Astrocyte of the spinal cord (primary cell): ENCODE data around the gene TRIM13.
A peak's percentile ranks its signal among the peaks of the same experiment; 100 is the strongest.

Experiments used
- DNase-seq: peaks from one replicate; pipeline ENCODE4 v3.0.0; 2011; ENCODE audit warnings: low read depth, low spot score
- H3K4me3 ChIP-seq: 2 replicates; pipeline ENCODE4 v1.5.1; 2011; ENCODE audit warnings: low read depth, mild to moderate bottlenecking, low read length, moderate library complexity
- in situ Hi-C: cut with HindIII; loops from 2 replicates; pipeline ENCODE4 v1.10.0; 2017; ENCODE audit warnings: low sequenced_read_pairs
- TF ChIP-seq, protein P1 (sequence below): IDR thresholded peaks from 2 replicates; pipeline ENCODE4 v1.5.1; 2012; ENCODE audit warnings: low read depth, mild to moderate bottlenecking, low read length, inconsistent platforms

The TRIM13 gene

GRCh38 chr13:50025436-50025835, 28.6 kb downstream of the TRIM13 start:
- TF ChIP-seq, protein P1, sequence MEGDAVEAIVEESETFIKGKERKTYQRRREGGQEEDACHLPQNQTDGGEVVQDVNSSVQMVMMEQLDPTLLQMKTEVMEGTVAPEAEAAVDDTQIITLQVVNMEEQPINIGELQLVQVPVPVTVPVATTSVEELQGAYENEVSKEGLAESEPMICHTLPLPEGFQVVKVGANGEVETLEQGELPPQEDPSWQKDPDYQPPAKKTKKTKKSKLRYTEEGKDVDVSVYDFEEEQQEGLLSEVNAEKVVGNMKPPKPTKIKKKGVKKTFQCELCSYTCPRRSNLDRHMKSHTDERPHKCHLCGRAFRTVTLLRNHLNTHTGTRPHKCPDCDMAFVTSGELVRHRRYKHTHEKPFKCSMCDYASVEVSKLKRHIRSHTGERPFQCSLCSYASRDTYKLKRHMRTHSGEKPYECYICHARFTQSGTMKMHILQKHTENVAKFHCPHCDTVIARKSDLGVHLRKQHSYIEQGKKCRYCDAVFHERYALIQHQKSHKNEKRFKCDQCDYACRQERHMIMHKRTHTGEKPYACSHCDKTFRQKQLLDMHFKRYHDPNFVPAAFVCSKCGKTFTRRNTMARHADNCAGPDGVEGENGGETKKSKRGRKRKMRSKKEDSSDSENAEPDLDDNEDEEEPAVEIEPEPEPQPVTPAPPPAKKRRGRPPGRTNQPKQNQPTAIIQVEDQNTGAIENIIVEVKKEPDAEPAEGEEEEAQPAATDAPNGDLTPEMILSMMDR = no peak
- peak; percentile 32 for DNase-seq
- H3K4me3 ChIP-seq = no peak overlapping the region
- in situ Hi-C loops = no loop called here

DNA sequence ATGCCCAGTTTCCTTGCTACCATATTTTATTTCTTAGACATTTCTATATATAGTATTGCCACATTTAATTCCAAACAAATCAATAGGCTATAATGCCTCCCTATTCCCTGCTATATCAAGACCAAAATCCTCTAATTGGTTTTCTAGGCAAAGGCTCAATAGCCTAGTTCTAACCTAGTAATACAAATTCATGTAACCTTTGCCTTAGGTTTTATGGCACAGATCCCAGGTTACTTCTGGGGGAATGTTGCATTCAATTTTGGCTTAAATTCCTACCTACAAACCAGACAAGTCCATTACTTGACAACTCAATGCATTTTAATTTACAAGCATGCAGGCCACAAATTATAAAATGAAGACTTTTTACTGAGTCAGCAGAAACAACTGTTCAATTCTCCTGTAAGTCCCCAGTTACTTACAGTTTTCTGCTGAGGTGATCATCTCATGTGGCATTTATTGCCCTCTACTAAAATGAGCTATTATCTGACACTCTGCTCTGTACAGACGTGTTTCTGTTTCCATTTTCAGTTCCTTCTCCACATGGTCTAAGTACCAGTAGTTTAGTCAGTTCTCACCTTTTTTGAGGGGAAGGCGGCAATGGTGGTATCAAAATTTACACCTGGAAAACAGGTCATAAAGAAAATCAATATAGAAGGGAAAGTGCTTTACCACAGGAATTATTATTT, 30.1 kb downstream of the TRIM13 start:
- no peak for DNase-seq
- TF ChIP-seq, protein P1 = no peak
- H3K4me3 ChIP-seq = no peak overlapping the region
- in situ Hi-C loops = no loop called here

DNA sequence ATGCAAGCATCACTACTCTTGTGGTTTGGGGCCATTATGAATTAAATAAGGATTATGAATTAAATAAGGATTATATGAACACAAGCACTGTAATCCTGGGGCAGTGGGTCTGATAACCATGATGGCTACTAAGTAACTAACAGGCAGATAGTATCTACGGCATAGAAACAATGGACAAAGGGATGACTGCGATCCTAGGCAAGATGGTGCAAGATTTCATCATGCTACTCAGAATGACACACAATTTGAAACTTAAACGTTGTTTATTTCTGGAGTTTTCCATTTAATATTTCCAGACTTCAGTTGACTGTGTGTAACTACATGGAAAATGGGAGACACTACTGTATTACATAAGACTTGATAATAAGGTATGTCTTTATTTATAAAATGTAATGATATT, 33.5 kb downstream of the TRIM13 start:
- no peak overlapping the region for H3K4me3 ChIP-seq
- TF ChIP-seq, protein P1 = no peak
- in situ Hi-C loops = no loop called here
- no peak for DNase-seq

DNA sequence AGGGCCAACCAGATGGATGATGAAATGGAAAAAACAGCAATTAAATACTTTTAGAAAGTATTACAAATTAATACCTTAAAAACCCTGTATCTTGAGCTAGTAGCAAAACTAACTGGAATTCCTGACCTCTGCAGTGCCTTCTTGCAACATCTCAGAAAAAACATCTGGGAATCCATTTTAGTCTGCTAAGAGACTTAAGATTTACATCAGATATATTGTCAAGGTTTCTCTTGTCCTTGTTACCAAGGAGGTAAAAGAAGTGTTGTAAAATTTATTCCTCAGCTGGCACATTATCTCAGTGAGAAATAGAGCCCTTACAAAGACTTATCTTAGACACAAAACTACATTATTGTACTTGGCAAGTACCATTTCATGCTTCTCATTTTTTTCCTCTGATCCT, 36.9 kb downstream of the TRIM13 start:
- DNase-seq = peak; percentile 35
- no peak overlapping the region for H3K4me3 ChIP-seq
- in situ Hi-C loops = no loop called here
- TF ChIP-seq, protein P1 = no peak

GRCh38 chr13:50037788-50038187, 40.9 kb downstream of the TRIM13 start:
- TF ChIP-seq, protein P1 = no peak
- no peak overlapping the region for H3K4me3 ChIP-seq
- in situ Hi-C loops = no loop called here
- DNase-seq = no peak

- TF ChIP-seq, protein P1 = no peak
- no peak for DNase-seq
- in situ Hi-C loops = no loop called here
- H3K4me3 ChIP-seq = no peak overlapping the region
Measured at GRCh38 chr13:50038266-50038665, 41.4 kb downstream of the TRIM13 start.

DNA sequence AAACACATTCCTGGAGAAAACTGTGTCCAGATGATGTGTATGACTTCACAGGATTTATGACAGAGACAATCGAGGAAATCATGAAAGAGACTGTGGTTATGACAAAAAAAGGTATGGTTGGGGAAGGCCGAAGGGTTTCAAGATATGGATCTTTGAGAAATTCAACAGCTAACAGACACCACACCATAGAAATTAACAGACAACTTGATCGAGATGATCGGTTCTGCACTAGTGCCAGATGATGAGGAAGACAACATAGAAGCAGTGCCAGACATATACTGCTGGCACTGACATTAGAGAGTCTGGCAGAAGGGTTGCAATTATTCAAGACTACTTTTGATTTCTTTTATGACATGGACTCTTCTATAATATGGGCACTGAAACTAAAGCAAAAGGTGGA, 55.6 kb downstream of the TRIM13 start:
- in situ Hi-C loops = no loop called here

More for the DNA sequence above, 55.6 kb downstream of the TRIM13 start:
- no peak for DNase-seq
- no peak overlapping the region for H3K4me3 ChIP-seq
- TF ChIP-seq, protein P1 = no peak
